ENCODE measurements around the gene KLHDC7B.
"Not testable (repeated sequence)": the region's sequence is repeated elsewhere in the genome, so short reads cannot be mapped to it uniquely, and the experiment has no call there.

KLHDC7B gene

GRCh38 chr22:50517495-50518260 is 28.0 kb upstream of the KLHDC7B start:
- H3K27me3 ChIP-seq (replicated peaks; ENCODE audit: control insufficient read depth, insufficient read depth, low read length, poor library complexity, severe bottlenecking), result no peaks in the 10 kb centered on the region
- H3K27ac ChIP-seq (ENCODE audit: insufficient read depth, low read length, poor library complexity, severe bottlenecking), result no peak overlapping the region
- no peak for DNase-seq
- H3K4me1 ChIP-seq (ENCODE audit: control insufficient read depth, insufficient read depth, low read length, poor library complexity, severe bottlenecking), result no peaks in the 10 kb centered on the region
- no peak overlapping the region for H3K4me3 ChIP-seq (ENCODE audit: insufficient read depth, low read depth, low read length, poor library complexity, severe bottlenecking)
- H3K9me3 ChIP-seq (ENCODE audit: control insufficient read depth, low read length), result no peaks in the 10 kb centered on the region
- H3K36me3 ChIP-seq (ENCODE audit: control insufficient read depth, insufficient read depth, low read length), result peaks cover 58% of the 10 kb centered on the region

GRCh38 chr22:50518606-50519005 is 27.1 kb upstream of the KLHDC7B start:
- no peak overlapping the region for H3K4me3 ChIP-seq (ENCODE audit: insufficient read depth, low read depth, low read length, poor library complexity, severe bottlenecking)
- H3K36me3 ChIP-seq (ENCODE audit: control insufficient read depth, insufficient read depth, low read length), result peaks cover 63% of the 10 kb centered on the region
- H3K27me3 ChIP-seq (replicated peaks; ENCODE audit: control insufficient read depth, insufficient read depth, low read length, poor library complexity, severe bottlenecking), result no peaks in the 10 kb centered on the region
- H3K9me3 ChIP-seq (ENCODE audit: control insufficient read depth, low read length), result no peaks in the 10 kb centered on the region
- no peak overlapping the region for H3K27ac ChIP-seq (ENCODE audit: insufficient read depth, low read length, poor library complexity, severe bottlenecking)
- DNase-seq, result no peak
- H3K4me1 ChIP-seq (ENCODE audit: control insufficient read depth, insufficient read depth, low read length, poor library complexity, severe bottlenecking), result no peaks in the 10 kb centered on the region

GRCh38 chr22:50519151-50519550 is 26.5 kb upstream of the KLHDC7B start:
- no peak overlapping the region for H3K27ac ChIP-seq (ENCODE audit: insufficient read depth, low read length, poor library complexity, severe bottlenecking)
- no peak overlapping the region for H3K4me3 ChIP-seq (ENCODE audit: insufficient read depth, low read depth, low read length, poor library complexity, severe bottlenecking)
- no peaks in the 10 kb centered on the region for H3K27me3 ChIP-seq (replicated peaks; ENCODE audit: control insufficient read depth, insufficient read depth, low read length, poor library complexity, severe bottlenecking)
- peaks cover 63% of the 10 kb centered on the region for H3K36me3 ChIP-seq (ENCODE audit: control insufficient read depth, insufficient read depth, low read length)
- peaks cover 2% of the 10 kb centered on the region for H3K4me1 ChIP-seq (ENCODE audit: control insufficient read depth, insufficient read depth, low read length, poor library complexity, severe bottlenecking)
- no peaks in the 10 kb centered on the region for H3K9me3 ChIP-seq (ENCODE audit: control insufficient read depth, low read length)
- DNase-seq, result no peak

GRCh38 chr22:50520184-50520583 is 25.5 kb upstream of the KLHDC7B start:
- H3K27ac ChIP-seq (ENCODE audit: insufficient read depth, low read length, poor library complexity, severe bottlenecking); H3K27me3 ChIP-seq (replicated peaks; ENCODE audit: control insufficient read depth, insufficient read depth, low read length, poor library complexity, severe bottlenecking); H3K4me3 ChIP-seq (ENCODE audit: insufficient read depth, low read depth, low read length, poor library complexity, severe bottlenecking); DNase-seq; H3K9me3 ChIP-seq (ENCODE audit: control insufficient read depth, low read length): not testable (repeated sequence)
- H3K4me1 ChIP-seq (ENCODE audit: control insufficient read depth, insufficient read depth, low read length, poor library complexity, severe bottlenecking), result peaks cover 13% of the 10 kb centered on the region
- peaks cover 57% of the 10 kb centered on the region for H3K36me3 ChIP-seq (ENCODE audit: control insufficient read depth, insufficient read depth, low read length)

- Histone ChIP-seq H3K27ac (ENCODE audit: insufficient read depth, low read length, poor library complexity, severe bottlenecking) (no peak overlapping the region), H3K9me3 (ENCODE audit: control insufficient read depth, low read length) (no peaks in the 10 kb centered on the region), H3K4me3 (ENCODE audit: insufficient read depth, low read depth, low read length, poor library complexity, severe bottlenecking) (no peak overlapping the region), H3K4me1 (ENCODE audit: control insufficient read depth, insufficient read depth, low read length, poor library complexity, severe bottlenecking) (peaks cover 15% of the 10 kb centered on the region), H3K36me3 (ENCODE audit: control insufficient read depth, insufficient read depth, low read length) (peaks cover 57% of the 10 kb centered on the region), H3K27me3 (replicated peaks; ENCODE audit: control insufficient read depth, insufficient read depth, low read length, poor library complexity, severe bottlenecking) (no peaks in the 10 kb centered on the region)
- no peak for DNase-seq
These were observed 24.8 kb upstream of the KLHDC7B start for GRCh38 chr22:50520826-50521453.

GRCh38 chr22:50521710-50522109 is 24.0 kb upstream of the KLHDC7B start:
- Histone ChIP-seq H3K4me1 (ENCODE audit: control insufficient read depth, insufficient read depth, low read length, poor library complexity, severe bottlenecking) (peaks cover 21% of the 10 kb centered on the region), H3K9me3 (ENCODE audit: control insufficient read depth, low read length) (no peaks in the 10 kb centered on the region), H3K4me3 (ENCODE audit: insufficient read depth, low read depth, low read length, poor library complexity, severe bottlenecking) (no peak overlapping the region), H3K27me3 (replicated peaks; ENCODE audit: control insufficient read depth, insufficient read depth, low read length, poor library complexity, severe bottlenecking) (no peaks in the 10 kb centered on the region), H3K27ac (ENCODE audit: insufficient read depth, low read length, poor library complexity, severe bottlenecking) (no peak overlapping the region), H3K36me3 (ENCODE audit: control insufficient read depth, insufficient read depth, low read length) (peaks cover 54% of the 10 kb centered on the region)
- no peak for DNase-seq

GRCh38 chr22:50522208-50522805 is 23.4 kb upstream of the KLHDC7B start:
- Histone ChIP-seq H3K9me3 (ENCODE audit: control insufficient read depth, low read length) (no peaks in the 10 kb centered on the region), H3K36me3 (ENCODE audit: control insufficient read depth, insufficient read depth, low read length) (peaks cover 48% of the 10 kb centered on the region), H3K4me1 (ENCODE audit: control insufficient read depth, insufficient read depth, low read length, poor library complexity, severe bottlenecking) (peaks cover 27% of the 10 kb centered on the region), H3K27me3 (replicated peaks; ENCODE audit: control insufficient read depth, insufficient read depth, low read length, poor library complexity, severe bottlenecking) (no peaks in the 10 kb centered on the region), H3K4me3 (ENCODE audit: insufficient read depth, low read depth, low read length, poor library complexity, severe bottlenecking) (no peak overlapping the region), H3K27ac (ENCODE audit: insufficient read depth, low read length, poor library complexity, severe bottlenecking) (no peak overlapping the region)
- no peak for DNase-seq

GRCh38 chr22:50522806-50523438 is 22.8 kb upstream of the KLHDC7B start:
- H3K9me3 ChIP-seq (ENCODE audit: control insufficient read depth, low read length), result no peaks in the 10 kb centered on the region
- no peak overlapping the region for H3K4me3 ChIP-seq (ENCODE audit: insufficient read depth, low read depth, low read length, poor library complexity, severe bottlenecking)
- no peaks in the 10 kb centered on the region for H3K27me3 ChIP-seq (replicated peaks; ENCODE audit: control insufficient read depth, insufficient read depth, low read length, poor library complexity, severe bottlenecking)
- no peak for DNase-seq
- H3K4me1 ChIP-seq (ENCODE audit: control insufficient read depth, insufficient read depth, low read length, poor library complexity, severe bottlenecking), result peaks cover 29% of the 10 kb centered on the region
- H3K36me3 ChIP-seq (ENCODE audit: control insufficient read depth, insufficient read depth, low read length), result peaks cover 42% of the 10 kb centered on the region
- no peak overlapping the region for H3K27ac ChIP-seq (ENCODE audit: insufficient read depth, low read length, poor library complexity, severe bottlenecking)

GRCh38 chr22:50523458-50523805 is 22.3 kb upstream of the KLHDC7B start:
- DNase-seq, result no peak
- no peaks in the 10 kb centered on the region for H3K27me3 ChIP-seq (replicated peaks; ENCODE audit: control insufficient read depth, insufficient read depth, low read length, poor library complexity, severe bottlenecking)
- no peak overlapping the region for H3K27ac ChIP-seq (ENCODE audit: insufficient read depth, low read length, poor library complexity, severe bottlenecking)
- H3K36me3 ChIP-seq (ENCODE audit: control insufficient read depth, insufficient read depth, low read length), result peaks cover 37% of the 10 kb centered on the region
- peaks cover 29% of the 10 kb centered on the region for H3K4me1 ChIP-seq (ENCODE audit: control insufficient read depth, insufficient read depth, low read length, poor library complexity, severe bottlenecking)
- no peak overlapping the region for H3K4me3 ChIP-seq (ENCODE audit: insufficient read depth, low read depth, low read length, poor library complexity, severe bottlenecking)
- no peaks in the 10 kb centered on the region for H3K9me3 ChIP-seq (ENCODE audit: control insufficient read depth, low read length)
